GM19328 (cell line): Measurements from ENCODE around the gene CYB5B.

Experiments
- ATAC-seq: cut with Tn5 transposase; IDR thresholded peaks from one replicate; pipeline ENCODE4 v1.9.1; 2021; ENCODE audit warnings: mild to moderate bottlenecking, moderate library complexity; ENCODE audit not compliant: unreplicated experiment

The CYB5B gene, protein sequence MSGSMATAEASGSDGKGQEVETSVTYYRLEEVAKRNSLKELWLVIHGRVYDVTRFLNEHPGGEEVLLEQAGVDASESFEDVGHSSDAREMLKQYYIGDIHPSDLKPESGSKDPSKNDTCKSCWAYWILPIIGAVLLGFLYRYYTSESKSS

DNA sequence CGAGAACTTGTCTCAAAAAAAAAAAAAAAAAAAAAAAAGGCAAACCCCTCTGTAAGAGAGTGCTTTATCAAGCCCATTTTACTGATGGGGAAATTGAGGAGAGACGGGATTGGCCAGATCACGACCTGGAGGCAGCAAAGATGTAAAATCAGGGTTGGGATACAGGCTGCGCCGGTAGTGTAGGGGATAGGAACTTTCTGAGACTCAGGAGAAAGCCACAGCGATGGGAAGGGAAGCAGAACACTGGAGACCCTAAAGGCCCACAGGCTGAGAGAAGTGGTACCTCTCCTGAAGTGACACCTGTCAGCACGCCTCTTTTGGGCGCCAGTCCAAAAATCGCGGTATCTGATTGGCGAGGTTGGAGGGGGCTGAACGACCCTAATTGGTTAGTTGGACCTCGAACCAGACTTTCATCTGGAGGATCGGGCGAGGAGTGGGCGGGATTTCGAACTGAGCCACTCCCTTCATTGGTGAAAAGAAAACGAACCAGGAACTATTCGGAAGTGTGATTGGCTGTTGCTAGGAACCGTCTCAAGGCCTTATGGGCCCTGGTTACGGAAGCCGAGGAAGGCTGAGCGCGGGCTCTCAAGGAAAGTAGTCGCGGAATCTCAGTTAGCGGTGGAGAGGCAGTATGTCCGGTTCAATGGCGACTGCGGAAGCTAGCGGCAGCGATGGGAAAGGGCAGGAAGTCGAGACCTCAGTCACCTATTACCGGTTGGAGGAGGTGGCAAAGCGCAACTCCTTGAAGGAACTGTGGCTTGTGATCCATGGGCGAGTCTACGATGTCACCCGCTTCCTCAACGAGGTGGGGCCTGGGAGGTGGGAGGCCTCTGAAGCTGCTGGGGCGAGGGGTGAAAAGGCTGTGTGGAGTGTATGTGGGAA lies at the start of gene CYB5B:
TSS of gene CYB5B (plus strand) at position 567 of the 882 bp plus-strand sequence. CDS start at position 632, 65 bp downstream.
- peak; percentile 97 for ATAC-seq

DNA sequence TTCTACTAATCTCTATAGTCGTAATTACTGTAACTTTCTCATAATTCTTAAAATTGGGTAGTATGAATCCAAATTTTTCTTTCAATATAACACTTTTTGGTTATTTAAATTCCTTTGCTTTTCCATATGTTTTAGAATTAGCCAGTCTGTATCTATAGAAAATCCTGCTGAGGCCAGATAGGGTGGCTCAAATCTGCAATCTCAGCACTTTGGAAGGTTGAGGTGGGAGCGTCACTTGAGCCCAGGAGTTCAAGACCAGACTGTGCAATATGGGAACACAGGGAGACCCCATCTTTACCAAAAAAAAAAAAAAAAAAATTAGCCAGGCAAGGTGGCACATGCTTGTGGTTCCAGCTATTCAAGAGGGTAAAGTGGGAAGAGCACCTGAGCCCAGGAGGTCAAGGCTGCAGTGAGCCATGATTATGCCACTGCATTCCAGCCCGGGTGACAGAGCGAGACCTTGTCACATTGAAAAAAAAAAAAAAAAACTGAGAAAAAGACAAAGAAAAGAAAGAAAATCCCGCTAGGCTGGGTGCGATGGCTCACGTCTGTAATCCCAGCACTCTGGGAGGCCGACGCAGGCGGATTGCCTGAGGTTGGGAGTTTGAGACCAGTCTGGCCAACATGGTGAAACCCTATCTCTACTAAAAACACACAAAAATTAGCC lies 47.9 kb upstream of the CYB5B start:
- ATAC-seq = no peak

DNA sequence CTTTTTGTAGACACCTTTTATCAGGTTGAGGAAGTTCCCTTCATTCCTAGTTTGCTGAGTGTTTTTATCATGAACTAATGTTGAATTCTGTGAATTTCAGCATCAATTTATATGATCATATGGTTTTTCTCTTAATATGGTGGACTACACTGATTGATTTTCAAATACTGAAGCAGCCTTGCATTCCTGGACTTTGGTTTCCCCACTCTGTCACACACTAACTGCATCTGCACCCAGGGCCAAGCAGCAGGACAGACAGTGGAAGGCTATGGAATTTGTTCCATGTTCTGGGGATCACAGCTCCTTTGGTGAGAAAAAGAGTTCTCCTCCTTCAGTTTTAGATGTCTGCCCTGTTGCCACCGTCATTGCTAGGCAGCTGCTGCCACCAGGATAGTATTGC lies 46.4 kb upstream of the CYB5B start:
- no peak for ATAC-seq

DNA sequence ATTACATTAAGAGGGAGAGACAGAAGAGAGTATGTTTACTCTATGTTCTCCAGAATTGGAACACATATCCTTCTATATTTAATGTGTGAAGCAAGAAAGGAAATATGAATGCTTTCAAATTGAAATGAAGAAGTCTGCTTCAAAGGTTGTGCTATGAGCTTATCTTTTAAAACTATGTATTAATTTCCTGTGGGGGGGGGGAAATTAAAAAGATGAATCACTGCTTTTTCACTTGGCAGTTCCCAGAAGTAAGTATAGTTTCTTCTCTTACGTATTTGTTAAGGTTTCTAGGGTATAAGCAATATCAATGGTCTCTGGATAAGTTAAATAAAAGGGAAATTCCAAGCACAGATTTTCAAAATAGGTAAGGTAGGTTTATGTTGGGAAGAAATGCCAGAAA lies 45.7 kb upstream of the CYB5B start:
- ATAC-seq = no peak

DNA sequence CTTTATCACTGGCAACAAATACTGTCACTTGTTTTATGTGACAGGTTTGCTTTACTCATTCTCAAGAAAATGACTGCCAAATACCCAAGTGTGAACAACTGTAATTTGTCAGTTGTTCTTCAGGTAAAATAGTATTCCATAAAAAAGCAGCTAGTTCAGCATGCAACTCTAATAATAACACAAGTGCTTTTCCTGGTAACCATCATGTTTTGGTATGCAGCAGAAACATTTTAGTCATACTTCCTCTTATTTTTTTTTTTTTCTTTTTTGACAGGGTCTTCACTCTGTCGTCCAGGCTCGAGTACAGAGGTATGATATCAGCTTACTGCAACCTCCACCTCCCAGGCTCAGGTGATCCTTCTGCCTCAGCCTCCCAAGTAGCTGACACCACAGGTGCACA lies 43.2 kb upstream of the CYB5B start:
- no peak for ATAC-seq

DNA sequence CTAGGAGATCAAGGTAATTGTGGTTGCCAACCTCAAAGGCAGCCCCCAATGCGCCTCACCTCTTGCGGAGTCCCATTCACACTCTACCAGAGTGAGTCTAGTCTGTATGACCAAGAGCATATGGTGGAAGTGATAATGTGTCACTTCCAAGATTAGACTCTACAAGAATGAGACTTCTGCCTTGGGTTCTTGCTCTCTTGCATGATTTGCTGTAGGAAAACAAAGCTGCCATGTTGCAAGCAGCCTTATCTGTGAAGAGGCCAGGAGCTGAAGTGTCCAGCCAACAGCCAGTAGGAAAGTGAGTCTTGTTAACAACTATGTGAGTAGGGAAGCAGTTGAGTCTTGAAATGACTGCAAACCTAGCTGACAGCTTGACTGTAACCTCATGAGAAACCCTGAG lies 42.0 kb upstream of the CYB5B start:
- no peak for ATAC-seq

DNA sequence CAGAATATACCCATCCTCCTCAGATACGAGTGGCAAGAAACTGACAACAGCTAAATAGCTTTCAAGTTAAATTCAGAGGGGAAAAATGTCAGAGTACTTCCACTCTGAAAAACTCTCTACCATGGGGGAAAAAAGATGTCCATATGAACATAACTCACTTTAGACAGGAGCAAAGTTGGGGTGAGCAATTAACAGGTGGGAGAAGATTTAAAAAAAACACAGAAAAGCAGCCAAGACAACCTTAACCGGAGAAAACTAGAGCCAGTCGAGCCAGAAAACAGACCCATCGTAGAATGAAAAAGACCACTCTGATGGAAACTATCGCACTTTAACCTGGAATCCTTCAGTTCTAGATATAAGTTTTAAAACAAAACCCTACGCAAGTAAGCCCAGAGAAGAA lies 39.4 kb upstream of the CYB5B start:
- no peak for ATAC-seq

DNA sequence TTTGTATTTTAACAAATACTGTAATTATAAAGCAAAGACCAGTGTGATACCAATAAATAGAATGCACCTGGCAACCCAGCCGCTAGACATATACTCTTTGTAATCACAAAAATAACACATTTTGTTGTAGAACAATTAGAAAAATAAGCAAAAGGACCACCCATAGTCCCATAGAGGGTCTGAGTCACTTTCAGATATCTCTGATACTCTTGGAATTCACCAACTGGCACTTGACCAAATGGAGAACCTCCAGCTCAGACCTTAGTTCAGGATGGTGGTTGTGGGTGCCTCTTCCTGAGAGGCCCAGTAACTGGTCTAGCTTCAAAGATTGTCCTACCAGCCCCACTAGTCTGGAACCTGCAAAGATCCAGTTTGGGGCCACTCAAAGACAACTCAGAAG lies 37.8 kb upstream of the CYB5B start:
- no peak for ATAC-seq

DNA sequence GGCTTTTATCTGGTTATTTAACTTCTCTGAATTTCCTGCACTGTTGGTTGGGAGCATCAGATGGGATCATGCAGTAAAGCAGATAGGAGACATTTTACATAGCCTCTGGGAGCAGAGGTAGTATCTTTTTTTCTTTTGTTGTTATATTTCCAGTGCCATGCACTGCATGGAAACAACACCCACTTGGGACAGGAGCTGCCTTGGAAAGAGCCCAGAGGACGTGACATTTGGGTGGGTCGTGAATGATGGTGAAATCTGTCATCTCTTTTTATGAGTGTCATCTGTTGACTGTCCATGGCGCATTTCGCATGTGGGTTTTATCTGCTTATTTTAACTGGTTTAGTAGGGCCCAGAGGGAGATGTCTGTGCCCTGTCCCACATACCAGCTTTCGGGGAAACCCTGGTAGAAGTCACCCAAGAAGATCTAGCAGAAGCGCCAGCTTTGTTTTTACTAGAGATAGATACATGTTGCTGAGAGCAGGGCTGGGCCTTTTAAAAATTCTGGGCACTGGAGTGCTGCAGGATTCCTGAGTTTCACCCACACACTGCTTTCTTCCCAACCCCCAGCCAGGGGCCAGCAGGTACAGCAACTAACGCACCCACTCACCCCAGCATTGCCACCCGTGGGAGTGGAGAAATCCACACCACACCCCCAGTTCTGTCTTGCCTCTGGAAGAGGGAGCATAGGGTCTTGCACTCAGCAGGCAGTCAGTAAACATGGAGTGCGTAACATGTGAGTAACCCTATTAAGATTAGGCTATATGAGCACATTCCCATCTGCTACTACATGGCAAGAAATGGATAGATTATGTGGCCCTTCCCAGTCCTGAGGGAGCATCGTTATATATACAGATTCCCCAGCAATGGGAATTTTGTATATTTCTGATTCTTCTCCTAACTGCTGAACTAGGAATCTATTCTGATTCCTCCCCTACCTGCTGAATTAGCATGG lies 30.2 kb upstream of the CYB5B start:
- ATAC-seq = no peak

DNA sequence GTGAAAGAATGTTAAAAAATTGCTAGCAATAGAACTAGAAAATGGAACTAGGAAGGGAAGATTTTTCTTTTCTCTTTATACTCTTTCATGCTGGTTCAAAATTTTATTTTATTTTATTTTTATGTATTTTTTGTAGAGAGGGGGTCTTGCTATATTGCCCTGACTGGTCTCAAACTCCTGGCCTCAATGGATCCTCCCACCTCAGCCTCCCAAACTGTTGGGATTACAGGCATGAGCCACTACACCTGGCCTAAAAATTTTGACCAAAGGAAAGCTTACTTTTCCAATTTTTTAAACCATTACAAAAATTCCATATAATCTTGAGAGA lies 28.6 kb upstream of the CYB5B start:
- no peak for ATAC-seq

DNA sequence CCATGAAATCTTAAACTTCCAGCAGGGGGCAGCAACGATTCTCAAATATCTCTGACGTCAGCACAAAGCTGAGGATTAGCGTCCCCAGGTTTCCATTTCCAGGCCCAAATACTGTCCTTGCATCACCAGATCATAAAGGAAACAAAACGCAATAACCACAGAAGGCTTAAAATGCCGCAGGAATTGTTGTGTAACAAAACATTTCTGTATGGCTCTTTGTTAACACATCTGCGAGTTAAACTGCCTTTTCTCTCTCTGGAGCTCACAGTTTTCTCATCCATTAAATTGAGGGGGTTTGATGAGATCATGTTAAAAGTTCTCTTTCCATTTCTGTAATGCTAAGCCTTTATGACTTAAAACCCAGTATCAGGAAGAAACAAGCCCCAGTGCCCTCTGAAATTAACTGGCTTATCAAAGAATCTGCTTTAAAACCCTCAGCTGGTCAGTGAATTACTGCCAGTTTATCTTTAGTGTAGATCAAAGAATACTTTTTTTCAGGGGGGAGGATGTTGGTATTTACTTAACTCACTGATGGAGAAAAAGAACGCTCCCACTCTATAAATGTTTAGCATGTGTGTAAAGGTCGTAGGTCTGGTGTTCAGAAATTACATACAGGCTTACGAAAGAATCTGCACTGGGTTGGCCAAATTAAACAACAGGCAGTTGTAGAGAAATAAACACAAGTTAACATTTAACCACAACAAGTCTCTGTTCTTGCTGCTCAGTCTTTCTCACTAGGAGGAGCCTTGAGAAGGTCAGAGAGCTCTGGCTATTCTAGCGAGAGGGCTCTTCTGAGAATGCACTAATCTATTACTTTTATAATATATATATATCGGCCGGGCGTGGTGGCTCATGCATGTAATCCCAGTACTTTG lies 28.0 kb upstream of the CYB5B start:
- no peak for ATAC-seq

DNA sequence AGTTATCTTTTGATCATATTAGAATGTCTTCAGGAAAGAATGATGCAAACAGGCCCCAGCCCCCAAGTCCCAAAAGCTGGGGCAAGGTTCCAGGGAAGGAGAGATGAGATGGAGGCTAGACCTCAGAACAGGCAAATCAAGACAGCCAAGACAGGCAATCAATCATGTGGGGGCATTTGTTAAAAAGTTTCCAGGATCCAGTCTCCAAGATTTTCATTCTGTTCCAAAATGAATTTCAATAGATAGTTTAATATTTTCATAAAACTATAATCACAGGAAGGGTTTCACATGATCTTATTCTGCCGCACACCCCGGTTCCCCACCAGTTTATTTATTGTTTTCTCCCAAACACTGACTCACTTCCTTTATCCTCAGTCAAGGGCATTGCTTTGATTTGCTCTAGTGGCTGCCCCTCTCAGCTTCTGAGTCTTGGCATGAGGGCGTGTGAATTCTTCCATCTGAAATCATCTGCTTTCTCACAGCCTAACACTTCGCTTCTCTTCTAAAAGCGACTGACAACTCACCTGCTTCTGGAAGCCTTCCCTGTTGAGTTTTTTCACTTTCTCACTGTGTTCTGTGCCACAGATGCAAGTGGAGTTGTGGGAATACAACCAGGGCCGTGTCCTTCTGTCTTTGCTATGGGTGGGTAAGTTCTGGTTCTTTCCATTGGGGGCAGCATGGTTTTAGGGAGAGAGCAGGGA lies 26.4 kb upstream of the CYB5B start:
- no peak for ATAC-seq

DNA sequence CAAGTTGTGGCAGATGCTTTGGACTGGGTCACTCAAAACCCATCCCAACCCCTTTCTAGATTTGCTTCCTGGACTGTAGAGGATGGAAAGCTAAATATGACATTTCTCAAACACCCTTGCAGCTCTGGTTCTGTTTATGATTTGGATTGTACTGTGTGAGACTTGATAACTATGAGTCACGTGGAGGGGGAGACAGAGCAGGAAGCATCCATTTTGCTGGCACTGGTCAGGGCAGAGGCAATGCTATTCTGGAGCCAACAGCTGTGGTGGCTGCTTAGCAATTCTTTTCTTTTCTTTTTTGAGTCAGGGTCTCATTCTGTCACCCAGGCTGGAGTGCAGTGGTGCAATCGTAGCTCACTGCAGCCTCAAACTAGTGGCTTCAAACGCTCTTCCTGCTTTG lies 25.1 kb upstream of the CYB5B start:
- no peak for ATAC-seq

DNA sequence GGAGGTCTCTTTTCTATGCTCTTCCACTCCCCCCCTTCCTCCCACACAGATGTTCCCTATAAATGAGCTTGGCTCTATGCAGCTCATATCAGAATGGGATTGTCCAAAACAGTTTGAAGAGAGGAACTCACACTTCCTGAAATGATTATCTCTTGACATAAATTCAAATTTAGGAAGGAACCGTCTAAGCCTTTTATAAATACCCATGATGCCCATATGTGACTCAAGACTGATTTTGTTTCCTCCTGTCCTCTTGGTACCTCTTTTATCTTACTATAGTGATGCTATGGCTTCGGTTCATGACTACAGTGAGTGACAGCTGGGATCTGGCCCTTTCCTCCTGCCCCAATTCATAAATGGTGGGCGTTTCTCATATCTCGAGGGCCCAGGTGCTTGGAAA lies 22.0 kb upstream of the CYB5B start:
- no peak for ATAC-seq

DNA sequence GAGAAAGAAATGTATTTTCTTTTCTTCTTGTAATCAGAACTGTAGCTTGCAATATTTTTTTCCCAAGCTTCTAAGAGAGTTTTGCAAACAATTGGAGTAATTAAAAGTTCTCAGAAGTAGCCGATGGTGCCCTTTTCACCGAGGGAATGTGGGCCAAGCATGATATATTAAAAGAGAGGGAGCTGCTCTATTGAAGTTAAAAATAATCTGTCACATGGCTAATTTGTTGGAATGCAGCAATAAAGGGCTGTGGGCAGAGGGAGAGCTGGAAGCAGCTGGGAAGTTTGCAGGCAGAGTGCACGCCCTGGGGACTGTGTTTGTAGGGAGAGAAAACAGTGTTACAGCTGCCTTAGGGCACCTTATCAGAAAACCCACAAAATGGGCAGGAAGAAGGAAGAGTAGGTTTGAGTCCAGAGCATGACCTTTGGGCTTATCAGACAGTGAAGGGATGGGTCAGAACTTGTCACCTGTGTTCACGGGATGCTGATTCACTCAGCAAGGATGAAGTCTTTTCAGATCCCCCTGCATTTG lies 20.1 kb upstream of the CYB5B start:
- no peak for ATAC-seq

DNA sequence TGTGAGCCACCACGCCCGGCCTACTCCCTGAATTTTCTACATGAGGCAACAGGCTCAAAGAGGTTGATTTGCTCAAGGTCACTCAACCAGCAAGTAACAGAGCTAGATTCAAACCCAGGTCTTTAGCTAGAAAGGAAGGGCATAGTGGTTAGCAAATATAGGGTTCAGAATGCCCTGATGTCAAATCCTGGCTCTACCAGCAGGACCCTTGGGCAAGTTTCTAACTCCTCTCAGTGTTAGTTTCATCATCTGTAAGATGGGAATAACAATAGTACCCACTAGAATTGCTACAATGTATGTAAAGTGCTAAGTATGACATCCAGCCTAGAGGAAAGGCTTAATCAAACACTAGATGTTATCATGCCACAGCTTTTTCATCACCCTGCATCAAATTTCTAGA lies 19.1 kb upstream of the CYB5B start:
- no peak for ATAC-seq

DNA sequence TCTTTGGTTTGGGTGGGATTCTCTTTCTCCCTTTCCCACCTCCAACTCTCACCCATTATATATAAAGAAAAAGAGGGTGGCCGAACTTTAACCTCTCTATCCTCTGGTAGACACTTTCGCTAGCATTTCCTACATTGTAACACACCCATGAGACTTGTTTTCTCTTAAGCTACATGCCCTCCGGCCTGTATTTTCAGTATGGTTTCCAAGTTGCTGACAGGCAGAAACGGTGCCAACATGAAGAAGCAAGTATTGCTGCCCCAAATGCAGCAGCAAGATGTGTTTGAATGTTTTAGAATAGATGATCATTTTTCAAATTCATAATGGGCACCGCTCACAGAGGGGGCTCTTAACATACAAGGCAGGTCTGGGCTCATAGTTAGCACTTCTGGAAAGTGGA lies 18.7 kb upstream of the CYB5B start:
- no peak for ATAC-seq

DNA sequence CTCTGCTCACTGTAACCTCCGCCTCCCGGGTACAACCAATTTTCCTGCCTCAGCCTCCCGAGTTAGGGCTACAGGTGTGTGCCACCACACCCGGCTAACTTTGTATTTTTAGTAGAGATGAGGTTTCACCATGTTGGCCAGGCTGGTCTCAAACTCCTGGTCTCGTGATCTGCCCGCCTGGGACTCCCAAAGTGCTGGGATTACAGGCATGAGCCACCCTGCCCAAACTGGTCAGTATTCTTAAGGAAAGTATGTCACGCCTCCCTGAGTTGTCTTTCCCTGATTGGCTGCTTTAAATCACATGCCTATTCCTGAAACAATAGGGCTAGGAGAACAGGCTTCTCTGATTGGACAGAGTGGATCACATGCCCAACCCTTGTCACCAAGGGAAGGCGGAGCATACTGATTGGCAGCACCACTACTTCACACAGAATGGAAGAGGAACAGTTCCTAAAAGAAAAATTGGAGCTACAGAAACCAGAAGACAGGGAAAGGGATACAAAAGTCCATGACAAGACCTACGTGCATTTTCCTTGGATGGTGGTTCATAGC lies 17.6 kb upstream of the CYB5B start:
- no peak for ATAC-seq

DNA sequence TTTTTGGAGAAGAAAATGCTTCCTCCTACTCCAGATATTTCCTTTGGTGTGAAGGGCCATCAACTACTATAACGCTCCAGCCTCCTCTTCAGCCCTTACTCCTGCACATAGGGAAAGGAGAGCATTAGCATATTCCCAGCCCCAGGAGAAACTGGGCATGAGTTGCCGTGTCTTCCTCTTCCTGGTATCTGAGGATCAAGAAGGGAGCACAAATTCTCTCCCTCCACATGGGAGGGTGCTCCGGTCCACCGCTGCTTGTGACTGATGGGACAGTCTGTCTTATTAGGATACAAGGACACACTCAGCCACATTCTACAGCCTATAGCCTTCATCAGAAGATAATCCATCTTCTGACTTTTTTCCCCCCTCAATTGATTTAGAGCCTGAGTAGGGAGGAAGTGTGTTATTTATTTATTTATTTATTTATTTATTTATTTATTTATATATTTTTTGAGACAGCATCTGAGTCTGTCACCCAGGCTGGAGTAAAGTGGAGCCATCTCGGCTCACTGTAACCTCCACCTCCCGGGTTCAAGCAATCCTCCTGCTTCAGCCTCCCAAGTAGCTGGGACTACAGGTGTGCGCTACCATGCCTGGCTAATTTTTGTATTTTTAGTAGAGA lies 16.6 kb upstream of the CYB5B start:
- ATAC-seq = no peak
